ENCODE data around the gene JPH3.

Gene JPH3

GRCh38 chr16:87626905-87627304 is 24.6 kb downstream of the JPH3 start:
- no peak for DNase-seq (ENCODE audit: low spot score)

DNA sequence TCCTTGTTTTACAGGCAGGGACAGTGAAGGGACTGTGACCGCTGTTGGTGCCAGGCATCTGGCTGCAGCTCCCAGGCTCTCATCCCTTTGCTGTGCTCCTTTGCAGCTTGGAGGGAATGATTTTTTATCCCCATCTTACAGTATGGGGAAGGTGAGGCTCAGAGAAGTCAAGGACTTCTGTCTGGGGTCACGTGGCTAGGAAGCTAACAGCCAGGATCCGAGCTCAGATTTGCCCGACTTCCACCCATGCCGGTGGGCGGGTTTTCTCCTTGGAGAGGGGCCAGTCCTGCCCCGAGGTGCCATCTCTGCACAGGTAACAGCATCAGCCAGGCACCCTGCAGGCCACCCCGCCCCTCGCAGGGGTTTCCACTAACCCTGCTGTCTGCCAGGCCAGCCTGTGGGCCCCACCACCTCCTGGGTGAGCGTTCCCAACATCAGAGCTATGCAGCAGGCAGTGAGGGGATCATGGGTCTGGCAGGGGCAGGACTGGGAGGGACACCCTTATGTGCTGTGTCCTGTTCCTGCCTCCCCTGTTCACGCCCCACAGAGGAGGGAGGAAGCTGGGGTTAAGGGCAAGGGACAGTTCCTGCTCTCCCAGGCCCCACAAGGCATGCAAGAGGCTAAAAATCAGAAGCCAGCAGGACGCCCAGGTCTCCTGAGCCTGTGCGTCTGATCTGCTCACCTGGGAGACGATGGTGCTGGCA is 25.4 kb downstream of the JPH3 start:
- no peak for DNase-seq (ENCODE audit: low spot score)

DNA sequence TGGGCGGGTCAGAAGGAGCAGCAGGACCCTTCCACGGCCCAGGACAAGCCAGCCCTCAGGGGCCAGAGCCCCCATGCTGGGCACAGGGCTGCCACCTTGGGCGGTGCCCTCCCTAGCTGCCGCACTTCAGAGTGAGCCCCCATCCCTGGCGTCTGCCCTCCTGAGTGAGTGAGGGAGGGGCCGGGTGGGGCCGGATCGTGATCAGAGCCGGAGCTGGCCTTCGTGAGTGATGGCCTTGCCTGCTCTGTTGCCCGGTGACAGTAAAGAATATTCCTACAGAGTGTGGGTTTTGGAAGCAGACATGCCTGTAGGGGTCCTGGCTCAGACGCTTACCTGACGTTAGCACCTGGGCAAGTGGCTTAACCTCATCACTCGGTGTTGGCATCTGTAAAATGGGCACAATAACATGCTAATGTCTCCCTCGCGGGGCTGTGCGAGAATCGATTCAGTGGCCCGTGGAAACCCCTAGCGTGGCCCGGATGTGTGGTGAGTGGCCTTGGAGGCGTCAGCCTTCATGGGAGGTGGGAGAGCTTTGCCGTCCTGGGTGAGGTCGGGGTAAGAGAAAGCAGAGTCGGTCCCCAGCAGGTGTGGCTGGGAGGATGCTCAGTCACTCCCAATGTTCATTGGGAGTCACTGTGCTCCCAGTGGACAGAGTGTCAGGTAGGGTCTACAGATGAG is 26.1 kb downstream of the JPH3 start:
- DNase-seq (ENCODE audit: low spot score): no peak

DNA sequence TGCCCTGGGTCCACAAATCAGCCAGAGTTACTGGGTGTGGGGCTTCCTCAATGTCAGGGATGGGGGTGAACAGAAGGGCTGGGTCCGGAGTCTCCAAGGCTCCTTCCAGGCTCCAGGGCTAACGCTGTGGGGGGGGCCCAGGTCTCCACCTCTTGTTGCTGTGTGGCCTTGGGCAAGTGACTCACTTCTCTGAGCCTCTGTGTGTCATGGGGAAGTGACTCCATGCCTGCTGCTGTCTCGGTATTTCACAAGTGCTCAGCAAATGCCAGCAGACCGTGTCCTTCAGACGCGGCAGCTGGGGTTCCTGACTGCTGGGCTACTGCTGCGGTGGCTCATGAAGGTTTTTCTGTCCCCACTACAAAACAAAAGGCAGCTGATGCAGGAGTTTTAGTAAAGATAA is 26.6 kb downstream of the JPH3 start:
- peak; percentile 86 for DNase-seq (ENCODE audit: low spot score)

DNA sequence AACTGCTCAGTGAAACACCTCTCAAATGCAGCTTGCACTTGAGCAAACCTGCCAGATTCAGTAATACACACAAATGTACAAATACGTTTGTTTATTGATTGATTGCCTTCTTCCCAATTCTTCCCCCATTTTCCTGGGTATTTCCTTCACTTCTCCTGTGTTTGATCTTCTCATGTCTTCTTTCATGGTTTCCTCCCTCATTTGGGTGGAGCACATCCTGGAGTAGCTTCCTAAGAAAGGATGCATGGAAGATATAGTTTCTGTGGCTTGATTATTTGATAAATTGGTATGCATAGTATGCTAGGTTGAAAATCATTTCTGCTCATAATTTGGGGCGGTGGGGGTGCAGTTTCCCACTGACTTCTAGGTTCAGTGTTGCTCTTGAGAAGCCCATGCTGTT is 28.8 kb downstream of the JPH3 start:
- DNase-seq (ENCODE audit: low spot score): no peak

- no peak for DNase-seq (ENCODE audit: low spot score)
Measured at GRCh38 chr16:87634411-87634810, 32.1 kb downstream of the JPH3 start.

DNA sequence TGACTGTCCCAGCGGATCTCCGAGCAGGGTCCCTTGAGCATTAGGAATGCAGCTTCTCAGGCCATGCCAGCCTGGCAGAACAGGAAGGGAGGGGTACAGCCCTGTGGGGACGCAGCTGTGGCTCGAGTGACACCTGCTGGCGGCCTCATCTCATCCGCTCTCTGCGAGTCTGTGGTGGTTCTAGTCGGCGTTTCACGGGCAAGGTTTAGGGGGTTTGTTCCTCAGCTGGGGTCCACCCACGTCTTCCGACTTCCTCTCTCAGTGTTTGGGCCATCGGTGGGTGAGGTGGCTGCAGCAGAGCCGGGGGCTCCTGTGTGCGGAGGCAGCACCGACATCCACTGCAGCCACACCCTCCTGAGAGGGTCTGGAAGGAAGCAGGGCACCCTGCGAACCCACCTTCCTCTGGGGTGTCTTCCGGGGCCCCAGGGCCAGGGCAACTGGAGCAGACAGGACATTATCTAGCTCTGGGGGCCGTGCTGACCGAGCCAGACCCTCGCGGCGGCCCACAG is 33.3 kb downstream of the JPH3 start:
- peak; percentile 88 for DNase-seq (ENCODE audit: low spot score)

DNA sequence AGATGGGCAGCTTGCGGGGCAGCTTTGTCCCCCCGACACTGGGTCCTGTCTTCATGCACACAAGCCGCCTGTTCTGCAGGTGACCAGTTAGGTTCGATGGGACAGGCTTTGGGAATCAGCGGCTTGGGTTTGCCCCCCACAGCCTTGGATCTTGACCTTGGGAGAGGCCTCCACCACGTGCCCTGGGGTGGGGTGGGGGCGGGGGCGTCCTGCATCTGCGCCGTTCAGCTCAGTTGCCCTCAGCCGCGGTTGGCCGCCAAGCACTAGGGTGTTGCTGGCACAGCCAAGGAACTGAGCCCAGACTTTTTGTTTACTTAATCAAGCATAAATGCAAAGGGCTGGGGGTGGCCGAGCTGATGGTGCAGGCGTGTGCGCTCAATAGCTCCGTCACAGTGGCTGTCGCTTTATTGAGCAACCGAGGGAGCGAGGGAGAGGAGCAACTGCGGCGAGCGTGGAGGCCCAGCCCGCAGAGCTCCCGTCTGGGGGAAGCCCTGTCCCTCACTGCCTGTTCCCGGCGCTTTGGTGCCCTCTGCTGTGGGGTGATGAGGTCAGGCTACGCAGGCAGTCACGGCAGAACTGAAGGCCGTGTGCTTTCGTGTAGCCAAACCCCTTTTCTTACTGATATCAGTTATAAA is 33.9 kb downstream of the JPH3 start:
- peak; percentile 95 for DNase-seq (ENCODE audit: low spot score)

DNA sequence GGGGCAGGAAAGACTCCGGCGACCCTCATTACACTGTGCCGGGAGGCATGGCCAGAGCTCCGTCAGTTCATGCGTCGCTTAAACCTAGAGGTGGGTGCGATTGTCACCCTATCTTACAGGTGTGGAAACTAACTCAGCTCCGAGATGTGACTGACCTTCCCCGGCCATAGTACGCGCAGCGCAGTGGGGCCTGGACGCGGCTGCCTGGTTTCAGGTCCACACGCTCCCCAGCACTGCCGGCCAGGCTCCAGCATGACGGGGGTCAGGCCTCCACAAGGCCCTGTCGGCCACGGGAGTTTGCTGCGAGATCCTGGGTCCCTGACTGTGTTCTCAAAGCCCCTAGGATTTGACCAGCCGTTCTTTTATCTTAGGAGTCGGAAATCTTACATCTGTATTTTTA is 34.4 kb downstream of the JPH3 start:
- no peak for DNase-seq (ENCODE audit: low spot score)

DNA sequence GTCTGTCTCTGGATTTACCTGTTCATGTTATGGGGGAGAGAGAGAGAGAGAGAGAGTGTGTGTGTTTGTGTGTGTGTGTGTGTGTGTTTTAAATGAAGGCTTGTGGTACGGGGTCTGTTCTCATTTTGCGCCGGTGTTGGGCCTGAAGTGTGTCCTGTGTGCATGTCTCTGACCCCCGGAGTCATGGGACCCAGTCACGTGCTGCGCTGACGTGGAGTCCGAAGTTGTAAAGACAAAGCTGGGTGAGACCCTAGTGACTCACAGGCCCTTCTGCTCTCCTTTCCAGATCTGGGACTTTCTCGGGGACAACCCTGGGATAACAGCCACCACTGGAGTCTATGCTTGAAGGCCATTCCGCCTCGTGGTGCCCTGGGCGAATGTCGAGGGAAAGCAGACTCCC is 35.0 kb downstream of the JPH3 start:
- no peak for DNase-seq (ENCODE audit: low spot score)

- no peak for DNase-seq (ENCODE audit: low spot score)
Measured at GRCh38 chr16:87638736-87639135, 36.4 kb downstream of the JPH3 start.

- no peak for DNase-seq (ENCODE audit: low spot score)
Measured at GRCh38 chr16:87641721-87642120, 39.4 kb downstream of the JPH3 start.

GRCh38 chr16:87642491-87642890 is 40.2 kb downstream of the JPH3 start:
- no peak for DNase-seq (ENCODE audit: low spot score)

GRCh38 chr16:87644186-87644585 is 41.9 kb downstream of the JPH3 start:
- no peak for DNase-seq (ENCODE audit: low spot score)

- DNase-seq (ENCODE audit: low spot score): no peak
Measured at GRCh38 chr16:87644596-87644995, 42.3 kb downstream of the JPH3 start.

DNA sequence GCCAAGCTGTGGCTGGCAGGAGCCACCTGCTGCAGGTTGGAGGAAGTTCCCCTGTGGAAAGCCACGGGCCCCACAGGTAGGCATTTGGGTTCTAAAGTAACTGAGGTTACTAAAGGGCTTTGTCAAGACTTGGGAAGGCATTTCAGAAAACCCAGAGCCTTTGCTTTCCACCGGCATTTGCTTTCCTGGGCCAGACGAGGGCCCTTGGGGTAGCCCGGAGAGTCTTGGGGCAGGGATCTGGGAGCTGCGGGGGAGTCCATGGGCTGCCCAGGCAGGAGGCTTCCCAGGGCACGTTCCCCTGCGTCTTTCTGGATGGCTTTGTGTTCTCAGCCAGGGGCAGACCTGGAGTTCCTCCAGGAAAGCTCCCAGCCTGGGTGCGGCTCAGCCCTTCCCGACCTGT is 43.5 kb downstream of the JPH3 start:
- no peak for DNase-seq (ENCODE audit: low spot score)

DNA sequence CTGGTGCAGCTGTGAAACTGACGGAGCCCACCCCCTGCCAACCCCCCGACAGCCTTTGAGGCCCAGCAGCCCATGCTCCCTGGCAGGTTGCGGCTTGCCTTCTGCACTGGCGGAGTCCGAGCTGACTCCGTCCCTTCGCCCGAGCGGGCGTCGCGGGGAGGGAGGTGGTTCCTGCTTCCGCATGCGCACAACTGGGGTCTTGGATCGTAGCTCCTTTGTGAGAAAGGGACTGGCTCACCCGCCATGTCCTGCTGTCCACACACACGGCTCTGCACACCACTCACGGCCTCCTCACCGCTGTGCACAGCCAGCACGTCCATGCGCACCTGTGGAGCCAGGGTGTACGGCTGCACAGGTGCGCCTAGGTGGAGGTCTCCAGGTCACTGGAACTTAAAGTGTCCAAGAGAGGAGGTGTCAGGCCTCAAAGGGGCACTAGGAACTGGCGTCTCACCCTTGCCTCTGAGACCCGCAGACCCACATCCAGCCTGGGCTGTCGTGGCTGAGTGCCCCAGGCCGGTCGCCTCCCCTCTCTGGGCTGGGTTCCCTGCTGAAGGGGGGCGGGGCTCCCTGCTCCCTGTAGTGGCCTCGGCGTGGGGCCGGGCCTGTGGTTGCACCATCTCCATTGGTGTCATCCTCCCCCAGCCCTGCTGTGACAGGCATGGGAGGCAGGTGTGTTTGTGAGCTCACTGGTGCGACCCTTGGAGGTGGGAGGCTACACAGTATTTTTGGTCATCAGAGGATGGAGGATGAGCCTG is 45.3 kb downstream of the JPH3 start:
- DNase-seq (ENCODE audit: low spot score): no peak

- DNase-seq (ENCODE audit: low spot score): no peak
Measured at GRCh38 chr16:87648236-87648635, 45.9 kb downstream of the JPH3 start.

- no peak for DNase-seq (ENCODE audit: low spot score)
Measured at GRCh38 chr16:87648698-87649487, 46.6 kb downstream of the JPH3 start.

GRCh38 chr16:87652386-87652785 is 50.1 kb downstream of the JPH3 start:
- no peak for DNase-seq (ENCODE audit: low spot score)

- no peak for DNase-seq (ENCODE audit: low spot score)
Measured at GRCh38 chr16:87652799-87653198, 50.5 kb downstream of the JPH3 start.

- DNase-seq (ENCODE audit: low spot score): peak; percentile 59
Measured at GRCh38 chr16:87653234-87653633, 50.9 kb downstream of the JPH3 start.
